A549 (cell line): Measurements from ENCODE around the gene ABCA3.

Experiments
- BHLHE40 ChIP-seq: IDR thresholded peaks from 2 replicates; pipeline ENCODE4 v1.6.1; 2012; ENCODE audit warnings: low read depth, low read length, inconsistent platforms
- CEBPB ChIP-seq, 2 experiments: fragments of >200 bp in 1 of 2; sonication (Bioruptor Twin) in 1 of 2; formaldehyde crosslinking in 1 of 2; IDR thresholded peaks; 2 replicates each; pipeline ENCODE4 v1.6.1; 2012 to 2016
- CHD2 ChIP-seq: fragments of 150-350 bp; IDR thresholded peaks from 2 replicates; pipeline ENCODE4 v1.6.1; 2014; ENCODE audit warnings: low read length; ENCODE audit not compliant: partially characterized antibody
- CTCF ChIP-seq: fragments of >200 bp; sonication (Bioruptor Twin); formaldehyde crosslinking; IDR thresholded peaks from 3 replicates; pipeline ENCODE4 v1.5.1; 2016
- ELK1 ChIP-seq: fragments of 150-350 bp; IDR thresholded peaks from 2 replicates; pipeline ENCODE4 v1.6.1; 2014; ENCODE audit warnings: low read depth, mild to moderate bottlenecking, low read length
- KDM5A ChIP-seq: fragments of 200-600 bp; sonication (generic); IDR thresholded peaks from 2 replicates; pipeline ENCODE4 v1.6.1; 2016; ENCODE audit warnings: antibody characterized with exemption, mild to moderate bottlenecking
- RAD21 ChIP-seq, 2 experiments: fragments of >200 bp in 1 of 2; sonication (Bioruptor Twin) in 1 of 2; formaldehyde crosslinking in 1 of 2; IDR thresholded peaks in 1 of 2; conservative IDR thresholded peaks in 1 of 2; 2 replicates in 1 of 2; 3 replicates in 1 of 2; pipeline ENCODE4 v1.6.1; 2012 to 2018; ENCODE audit warnings: inconsistent platforms in 1 of 2
- RNF2 ChIP-seq: fragments of 200-600 bp; sonication (generic); IDR thresholded peaks from 2 replicates; pipeline ENCODE4 v1.6.1; 2016; ENCODE audit warnings: low read depth, mild to moderate bottlenecking, antibody characterized with exemption, moderate library complexity, borderline replicate concordance
- ZSCAN20 ChIP-seq: fragments of 250-450 bp; sonication (Bioruptor Pico); IDR thresholded peaks from 2 replicates; pipeline ENCODE4 v1.8.0; 2022; ENCODE audit warnings: mild to moderate bottlenecking, moderate library complexity

GRCh38 chr16:2278956-2279800, 61.4 kb downstream of the ABCA3 start:
- TF ChIP-seq CTCF (no peak), RNF2 (no peak), BHLHE40 (no peak), RAD21 (conservative IDR thresholded peaks at IDR 0.05 in 1 of 2, IDR thresholded peaks at IDR 0.05 in 1 of 2) (no peak), CHD2 (no peak), KDM5A (no peak), ELK1 (no peak), ZSCAN20 (CRISPR knock-in tag) (no peak), CEBPB (IDR thresholded peaks at IDR 0.05) (no peak)
